HCT116 (cell line): Measurements from ENCODE around the gene SLIT1. TPM values are rescaled to one million over a fixed set of nuclear protein-coding genes. Genes with fewer than 3 reads are reported as not detected.

Experiments
- ATAC-seq: fragments of 200-7000 bp; cut with Tn5 transposase; 2 replicates; pipeline ENCODE4 v1.9.1; 2020; ENCODE audit warnings: mild to moderate bottlenecking, moderate library complexity
- BruUV-seq: library from RNA; stranded (reverse); fragments of 400-500 nt; replicated peaks from 2 replicates; lab custom pipeline; 2021; lab: Mats Ljungman, UMichigan
- CTCF ChIA-PET: fragments of 300-600 bp; sonication (Branson Sonifier 250); formaldehyde crosslinking; loops from one replicate; lab custom pipeline; 2021; ENCODE audit warnings: antibody characterized with exemption; lab: Charles Lee
- POLR2A ChIA-PET: fragments of 300-600, 350-600 bp; sonication (Branson Sonifier 250); formaldehyde crosslinking; loops from one replicate; lab custom pipeline; 2021; ENCODE audit warnings: antibody characterized with exemption; lab: Charles Lee
- RAD21 ChIA-PET, 2 experiments: fragments of 300-600 bp; sonication (Branson Sonifier 250); formaldehyde crosslinking; loops; one replicate each; lab custom pipeline; 2023; ENCODE audit warnings: low total read pairs in 2 of 2; ENCODE audit not compliant: uncharacterized antibody in 2 of 2, unreplicated experiment in 2 of 2, low non-redundant PET in 1 of 2; lab: Charles Lee
- DNase-seq: peaks from one replicate; pipeline ENCODE4 v3.0.0-alpha.2; 2010; ENCODE audit warnings: low read depth, low spot score
- H2AFZ ChIP-seq: fragments of 200-600 bp; shearing (Covaris generic), sonication (generic); 2 replicates; pipeline ENCODE4 v1.6.1; 2017; ENCODE audit warnings: low read depth, mixed run types, mixed read lengths, antibody characterized with exemption, low read length; ENCODE audit not compliant: poor library complexity, severe bottlenecking
- H3K27ac ChIP-seq: 2 replicates; pipeline ENCODE4 v1.5.1; 2012; ENCODE audit warnings: low read depth, low read length
- H3K27me3 ChIP-seq: fragments of 200-600 bp; sonication (generic); 2 replicates; pipeline ENCODE4 v1.6.1; 2016; ENCODE audit warnings: mixed run types, low read length, mixed read lengths; ENCODE audit not compliant: insufficient read depth
- H3K36me3 ChIP-seq, 2 experiments: fragments of 200-500 bp in 1 of 2; fragments of 200-600 bp in 1 of 2; sonication (Bioruptor generic) in 1 of 2; sonication (generic) in 1 of 2; 2 replicates each; pipeline versions ENCODE4 v1.5.1 to v1.6.1; 2014 to 2016; ENCODE audit warnings: low read length in 2 of 2, inconsistent platforms in 1 of 2, mixed read lengths in 1 of 2, mixed run types in 1 of 2; ENCODE audit not compliant: insufficient read depth in 2 of 2, control insufficient read depth in 1 of 2
- H3K4me1 ChIP-seq, 2 experiments: fragments of 200-600 bp in 1 of 2; sonication (generic) in 1 of 2; 2 replicates each; pipeline versions ENCODE4 v1.5.1 to v1.6.1; 2012 to 2017; ENCODE audit warnings: low read length in 2 of 2, inconsistent platforms in 1 of 2, mild to moderate bottlenecking in 1 of 2, mixed read lengths in 1 of 2, mixed run types in 1 of 2, moderate library complexity in 1 of 2; ENCODE audit not compliant: insufficient read depth in 2 of 2, control insufficient read depth in 1 of 2
- H3K4me2 ChIP-seq: fragments of 200-600 bp; sonication (generic); 2 replicates; pipeline ENCODE4 v1.6.1; 2017; ENCODE audit warnings: mixed run types, low read length, mixed read lengths
- H3K4me3 ChIP-seq, 2 experiments: fragments of 200-600 bp in 1 of 2; sonication (generic) in 1 of 2; replicated peaks in 1 of 2; 2 replicates each; pipeline ENCODE4 v1.5.1; 2011 to 2016; ENCODE audit warnings: low read length in 2 of 2, control low read depth in 1 of 2, low read depth in 1 of 2, mild to moderate bottlenecking in 1 of 2, mixed read lengths in 1 of 2, mixed run types in 1 of 2
- H3K79me2 ChIP-seq: fragments of 200-600 bp; sonication (generic); 2 replicates; pipeline ENCODE4 v1.6.1; 2017; ENCODE audit warnings: mild to moderate bottlenecking, mixed run types, low read length, moderate library complexity, mixed read lengths; ENCODE audit not compliant: insufficient read depth
- H3K9ac ChIP-seq: fragments of 200-600 bp; sonication (generic); 2 replicates; pipeline ENCODE4 v1.6.1; 2016; ENCODE audit warnings: low read length, mixed read lengths
- H3K9me2 ChIP-seq: fragments of 200-600 bp; sonication (generic), shearing (Covaris generic); 2 replicates; pipeline ENCODE4 v1.6.1; 2017; ENCODE audit warnings: mixed run types, mild to moderate bottlenecking, moderate library complexity; ENCODE audit not compliant: insufficient read depth
- H3K9me3 ChIP-seq, 2 experiments: fragments of 200-500 bp in 1 of 2; fragments of 200-600 bp in 1 of 2; sonication (Bioruptor generic) in 1 of 2; sonication (generic) in 1 of 2; 2 replicates each; pipeline ENCODE4 v1.6.1; 2014 to 2017; ENCODE audit warnings: low read length in 2 of 2, mixed read lengths in 2 of 2, inconsistent platforms in 1 of 2, low read depth in 1 of 2, mild to moderate bottlenecking in 1 of 2, mixed run types in 1 of 2, moderate library complexity in 1 of 2; ENCODE audit not compliant: control insufficient read depth in 1 of 2, insufficient read depth in 1 of 2
- H4K20me1 ChIP-seq: fragments of 200-600 bp; sonication (generic), shearing (Covaris generic); 2 replicates; pipeline ENCODE4 v1.6.1; 2017; ENCODE audit warnings: mixed run types, mild to moderate bottlenecking, moderate library complexity; ENCODE audit not compliant: insufficient read depth
- CEBPB ChIP-seq: IDR thresholded peaks from 2 replicates; pipeline ENCODE4 v1.6.1; 2012; ENCODE audit warnings: low read depth
- JUND ChIP-seq: IDR thresholded peaks from 2 replicates; pipeline ENCODE4 v1.6.1; 2012
- POLR2A ChIP-seq: IDR thresholded peaks from 2 replicates; pipeline ENCODE4 v1.7.0; 2011; ENCODE audit warnings: borderline replicate concordance; ENCODE audit not compliant: insufficient read depth, insufficient read length; ENCODE audit errors: extremely low read depth
- SP1 ChIP-seq: IDR thresholded peaks from 2 replicates; pipeline ENCODE4 v1.6.1; 2012; ENCODE audit warnings: low read depth
- TCF7L2 ChIP-seq: IDR thresholded peaks from 2 replicates; pipeline ENCODE4 v1.7.0; 2011; ENCODE audit warnings: borderline replicate concordance, inconsistent platforms; ENCODE audit not compliant: insufficient read depth, insufficient read length; ENCODE audit errors: extremely low read depth
- YY1 ChIP-seq: IDR thresholded peaks from 2 replicates; pipeline ENCODE4 v1.6.1; 2011; ENCODE audit warnings: low read length, low read depth, moderate library complexity, mild to moderate bottlenecking; ENCODE audit not compliant: insufficient replicate concordance; ENCODE audit errors: extremely low read depth
- ZFX ChIP-seq: fragments of 450-650 bp; IDR thresholded peaks from 2 replicates; pipeline ENCODE4 v1.6.1; 2017
- ZNF274 ChIP-seq: fragments of 200-500 bp; sonication (Bioruptor generic); IDR thresholded peaks from 2 replicates; pipeline ENCODE4 v1.6.1; 2014; ENCODE audit warnings: mild to moderate bottlenecking, low read depth, low read length, inconsistent platforms
- intact Hi-C: fragments of 100-400 bp; cut with micrococcal nuclease; formaldehyde crosslinking; loops from 2 replicates; pipeline ENCODE4 v1.10.0; 2022
- total RNA-seq: library from RNA; stranded (reverse); gene quantifications from one replicate; pipeline ENCODE4 v1.2.1, GENCODE V29; 2021; ENCODE audit not compliant: unreplicated experiment
- TF ChIP-seq, protein P1 (sequence below): IDR thresholded peaks from 2 replicates; pipeline ENCODE4 v1.6.1; 2012
- TF ChIP-seq, protein P2 (sequence below): IDR thresholded peaks from 2 replicates; pipeline ENCODE4 v1.6.1; 2012; ENCODE audit warnings: low read depth
- TF ChIP-seq, protein P3 (sequence below), 3 experiments: fragments of 200-600 bp in 1 of 3; sonication (generic) in 1 of 3; IDR thresholded peaks in 2 of 3; conservative IDR thresholded peaks in 1 of 3; 2 replicates each; pipeline ENCODE4 v1.5.1; 2012 to 2017; ENCODE audit warnings: low read depth in 2 of 3, low read length in 2 of 3, antibody characterized with exemption in 1 of 3, borderline replicate concordance in 1 of 3, control low read depth in 1 of 3, mild to moderate bottlenecking in 1 of 3, mixed read lengths in 1 of 3, mixed run types in 1 of 3, moderate library complexity in 1 of 3; ENCODE audit not compliant: insufficient read depth in 1 of 3

The SLIT1 gene
- total RNA-seq, 1 experiment from 2014 or later = 0.42 TPM

DNA sequence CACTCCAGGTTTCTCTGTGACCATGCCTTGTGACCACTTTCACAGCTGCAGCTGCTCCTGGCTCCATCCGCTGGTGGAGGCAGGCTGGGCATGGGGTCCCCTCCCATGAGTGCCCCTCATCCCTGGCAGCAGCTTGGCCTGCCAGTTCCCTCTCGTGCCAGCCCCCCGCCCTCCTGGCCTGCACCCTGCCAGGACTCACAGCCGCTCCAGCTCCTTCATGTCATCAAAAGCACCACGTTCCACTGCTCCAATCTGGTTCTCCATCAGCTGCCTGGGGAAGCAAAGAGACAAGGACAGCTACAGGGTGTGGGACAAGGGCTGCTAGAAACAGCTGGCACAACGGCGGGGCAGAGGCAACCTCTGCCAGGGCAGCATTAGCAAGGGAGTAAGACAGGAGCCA, 22.6 kb downstream of the SLIT1 start:
- Histone ChIP-seq H3K4me2 (no peak overlapping the region), H3K9me3 (no peaks in the 10 kb centered on the region), H3K27ac (no peak overlapping the region), H3K79me2 (no peaks in the 10 kb centered on the region), H3K4me1 (no peaks in the 10 kb centered on the region; a peak in 1 of 4 replicates), H4K20me1 (no peaks in the 10 kb centered on the region), H3K9me2 (no peaks in the 10 kb centered on the region), H3K9ac (no peak overlapping the region), H3K4me3 (no peak overlapping the region), H2AFZ (no peak overlapping the region), H3K36me3 (no peaks in the 10 kb centered on the region), H3K27me3 (no peaks in the 10 kb centered on the region)
- CTCF ChIA-PET = no interaction called here
- intact Hi-C loops = no loop called here
- POLR2A ChIA-PET = no interaction called here
- ATAC-seq (no peak), DNase-seq (no peak)
- RAD21 ChIA-PET = no interaction called here
- BruUV-seq = no TSS peak
- TF ChIP-seq TCF7L2 (no peak), SP1 (no peak), JUND (no peak), ZNF274 (no peak), POLR2A (no peak), YY1 (no peak), ZFX (no peak)

DNA sequence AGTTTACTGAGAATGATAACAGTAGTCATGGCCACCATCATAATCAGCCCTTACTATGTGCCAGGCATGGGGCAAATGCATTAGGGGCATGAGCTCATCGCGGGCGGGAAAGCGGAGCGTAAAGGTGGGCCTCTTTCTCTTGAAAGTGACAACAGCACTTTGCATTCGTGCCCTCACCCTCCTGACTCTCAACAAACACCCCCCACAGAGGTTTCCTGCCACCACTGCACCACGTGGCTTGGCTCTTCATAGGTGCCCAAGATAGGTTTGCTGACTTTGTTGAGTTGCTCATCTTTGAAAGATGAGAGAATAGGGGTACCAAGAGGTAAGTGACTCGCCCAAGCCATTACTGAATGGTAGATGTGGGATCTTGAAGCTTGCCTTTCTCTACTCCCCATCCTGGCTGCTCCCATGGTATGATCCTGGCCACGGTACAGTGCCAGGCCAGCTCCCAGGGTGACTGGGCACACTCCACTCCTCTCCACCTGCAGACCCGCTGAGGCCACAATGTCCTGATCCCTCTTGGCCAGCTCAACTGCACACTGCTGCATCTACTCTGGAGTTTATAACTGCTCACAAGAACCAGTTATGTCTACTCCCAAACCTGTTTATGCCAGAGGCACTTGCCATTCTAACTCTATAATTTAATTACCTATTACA, 26.0 kb downstream of the SLIT1 start:
- no peak for DNase-seq
- Histone ChIP-seq H3K36me3 (no peaks in the 10 kb centered on the region), H3K4me3 (no peak overlapping the region), H3K9me3 (no peaks in the 10 kb centered on the region), H3K4me2 (no peak overlapping the region), H4K20me1 (no peaks in the 10 kb centered on the region), H3K27me3 (no peaks in the 10 kb centered on the region), H3K27ac (no peak overlapping the region), H3K79me2 (no peaks in the 10 kb centered on the region), H3K9me2 (no peaks in the 10 kb centered on the region), H3K4me1 (no peaks in the 10 kb centered on the region; a peak in 1 of 4 replicates), H2AFZ (no peak overlapping the region)
- ChIA-PET POLR2A (no interaction called here), RAD21 (no interaction called here), CTCF (no interaction called here)
- no TSS peak for BruUV-seq
- intact Hi-C loops = no loop called here
- ATAC-seq = no peak
- TF ChIP-seq SP1 (no peak), JUND (no peak), ZFX (no peak), CEBPB (no peak)
- TF ChIP-seq, protein P1, sequence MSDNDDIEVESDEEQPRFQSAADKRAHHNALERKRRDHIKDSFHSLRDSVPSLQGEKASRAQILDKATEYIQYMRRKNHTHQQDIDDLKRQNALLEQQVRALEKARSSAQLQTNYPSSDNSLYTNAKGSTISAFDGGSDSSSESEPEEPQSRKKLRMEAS = no peak
- TF ChIP-seq, protein P2, sequence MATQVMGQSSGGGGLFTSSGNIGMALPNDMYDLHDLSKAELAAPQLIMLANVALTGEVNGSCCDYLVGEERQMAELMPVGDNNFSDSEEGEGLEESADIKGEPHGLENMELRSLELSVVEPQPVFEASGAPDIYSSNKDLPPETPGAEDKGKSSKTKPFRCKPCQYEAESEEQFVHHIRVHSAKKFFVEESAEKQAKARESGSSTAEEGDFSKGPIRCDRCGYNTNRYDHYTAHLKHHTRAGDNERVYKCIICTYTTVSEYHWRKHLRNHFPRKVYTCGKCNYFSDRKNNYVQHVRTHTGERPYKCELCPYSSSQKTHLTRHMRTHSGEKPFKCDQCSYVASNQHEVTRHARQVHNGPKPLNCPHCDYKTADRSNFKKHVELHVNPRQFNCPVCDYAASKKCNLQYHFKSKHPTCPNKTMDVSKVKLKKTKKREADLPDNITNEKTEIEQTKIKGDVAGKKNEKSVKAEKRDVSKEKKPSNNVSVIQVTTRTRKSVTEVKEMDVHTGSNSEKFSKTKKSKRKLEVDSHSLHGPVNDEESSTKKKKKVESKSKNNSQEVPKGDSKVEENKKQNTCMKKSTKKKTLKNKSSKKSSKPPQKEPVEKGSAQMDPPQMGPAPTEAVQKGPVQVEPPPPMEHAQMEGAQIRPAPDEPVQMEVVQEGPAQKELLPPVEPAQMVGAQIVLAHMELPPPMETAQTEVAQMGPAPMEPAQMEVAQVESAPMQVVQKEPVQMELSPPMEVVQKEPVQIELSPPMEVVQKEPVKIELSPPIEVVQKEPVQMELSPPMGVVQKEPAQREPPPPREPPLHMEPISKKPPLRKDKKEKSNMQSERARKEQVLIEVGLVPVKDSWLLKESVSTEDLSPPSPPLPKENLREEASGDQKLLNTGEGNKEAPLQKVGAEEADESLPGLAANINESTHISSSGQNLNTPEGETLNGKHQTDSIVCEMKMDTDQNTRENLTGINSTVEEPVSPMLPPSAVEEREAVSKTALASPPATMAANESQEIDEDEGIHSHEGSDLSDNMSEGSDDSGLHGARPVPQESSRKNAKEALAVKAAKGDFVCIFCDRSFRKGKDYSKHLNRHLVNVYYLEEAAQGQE = no peak
- TF ChIP-seq, protein P3, sequence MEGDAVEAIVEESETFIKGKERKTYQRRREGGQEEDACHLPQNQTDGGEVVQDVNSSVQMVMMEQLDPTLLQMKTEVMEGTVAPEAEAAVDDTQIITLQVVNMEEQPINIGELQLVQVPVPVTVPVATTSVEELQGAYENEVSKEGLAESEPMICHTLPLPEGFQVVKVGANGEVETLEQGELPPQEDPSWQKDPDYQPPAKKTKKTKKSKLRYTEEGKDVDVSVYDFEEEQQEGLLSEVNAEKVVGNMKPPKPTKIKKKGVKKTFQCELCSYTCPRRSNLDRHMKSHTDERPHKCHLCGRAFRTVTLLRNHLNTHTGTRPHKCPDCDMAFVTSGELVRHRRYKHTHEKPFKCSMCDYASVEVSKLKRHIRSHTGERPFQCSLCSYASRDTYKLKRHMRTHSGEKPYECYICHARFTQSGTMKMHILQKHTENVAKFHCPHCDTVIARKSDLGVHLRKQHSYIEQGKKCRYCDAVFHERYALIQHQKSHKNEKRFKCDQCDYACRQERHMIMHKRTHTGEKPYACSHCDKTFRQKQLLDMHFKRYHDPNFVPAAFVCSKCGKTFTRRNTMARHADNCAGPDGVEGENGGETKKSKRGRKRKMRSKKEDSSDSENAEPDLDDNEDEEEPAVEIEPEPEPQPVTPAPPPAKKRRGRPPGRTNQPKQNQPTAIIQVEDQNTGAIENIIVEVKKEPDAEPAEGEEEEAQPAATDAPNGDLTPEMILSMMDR (IDR thresholded peaks at IDR 0.05 in 2 of 3, conservative IDR thresholded peaks at IDR 0.05 in 1 of 3; ENCODE audit: borderline replicate concordance in 1 of 3, insufficient read depth in 1 of 3, low read depth in 2 of 3, low read length in 2 of 3) = no peak
- TF ChIP-seq, all 23 proteins: peak for 0
- H3K9ac ChIP-seq = no peak overlapping the region
